Activated T-cell treated with anti-CD3 and anti-CD28 coated beads for 1 hour (primary cell): ENCODE data around the gene USP7.

Experiments
- DNase-seq: peaks from one replicate; pipeline ENCODE4 v3.0.0-alpha.2; 2020; ENCODE audit warnings: low read depth

Gene USP7

DNA sequence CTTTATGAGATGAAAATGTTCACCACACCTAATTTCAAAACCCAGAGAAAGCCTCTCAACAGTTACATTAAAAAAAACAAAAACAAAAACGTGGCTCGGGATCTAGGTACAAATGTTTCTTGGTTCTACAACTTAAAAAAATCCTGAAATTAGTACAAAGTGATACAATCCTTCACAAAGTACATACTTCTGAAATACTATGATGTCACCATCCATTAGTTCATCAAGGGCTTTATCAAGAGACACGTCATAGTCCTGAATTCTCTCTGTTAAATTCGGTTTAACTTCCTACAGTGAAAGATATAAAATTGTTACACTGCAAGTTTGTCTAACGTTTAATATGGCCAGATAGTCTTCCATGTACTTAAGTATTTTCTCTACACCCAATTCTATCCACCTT lies 63.4 kb downstream of the USP7 start:
- no peak for DNase-seq

DNA sequence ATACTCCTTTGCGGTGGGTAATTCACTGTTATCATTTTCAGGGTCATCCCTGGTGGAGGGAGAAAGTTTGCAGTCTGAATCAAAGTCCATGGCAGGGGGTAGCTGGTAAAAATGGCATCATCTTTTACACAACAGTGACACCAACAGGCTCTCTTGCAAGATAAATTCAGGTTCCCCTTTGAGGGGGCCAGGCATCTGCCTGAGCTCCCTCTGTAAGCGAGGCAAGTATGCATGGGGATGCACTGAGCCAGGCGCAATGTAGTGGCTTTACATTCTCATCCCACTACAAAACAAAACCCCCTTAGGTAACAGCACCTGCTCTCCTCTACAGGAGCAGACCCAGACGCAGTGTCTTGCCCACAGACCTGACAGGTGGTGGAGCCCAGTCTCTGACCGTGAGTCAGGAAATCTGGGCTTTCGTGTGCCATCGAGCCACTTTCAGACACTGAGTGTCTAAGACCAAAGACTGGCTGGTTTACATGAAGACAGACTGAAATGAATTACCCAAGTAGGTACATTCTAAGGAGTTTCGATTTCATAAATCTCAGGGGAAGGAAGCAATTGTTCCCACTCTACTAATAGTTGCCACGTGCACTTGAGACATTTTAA lies 63.9 kb downstream of the USP7 start:
- no peak for DNase-seq

DNA sequence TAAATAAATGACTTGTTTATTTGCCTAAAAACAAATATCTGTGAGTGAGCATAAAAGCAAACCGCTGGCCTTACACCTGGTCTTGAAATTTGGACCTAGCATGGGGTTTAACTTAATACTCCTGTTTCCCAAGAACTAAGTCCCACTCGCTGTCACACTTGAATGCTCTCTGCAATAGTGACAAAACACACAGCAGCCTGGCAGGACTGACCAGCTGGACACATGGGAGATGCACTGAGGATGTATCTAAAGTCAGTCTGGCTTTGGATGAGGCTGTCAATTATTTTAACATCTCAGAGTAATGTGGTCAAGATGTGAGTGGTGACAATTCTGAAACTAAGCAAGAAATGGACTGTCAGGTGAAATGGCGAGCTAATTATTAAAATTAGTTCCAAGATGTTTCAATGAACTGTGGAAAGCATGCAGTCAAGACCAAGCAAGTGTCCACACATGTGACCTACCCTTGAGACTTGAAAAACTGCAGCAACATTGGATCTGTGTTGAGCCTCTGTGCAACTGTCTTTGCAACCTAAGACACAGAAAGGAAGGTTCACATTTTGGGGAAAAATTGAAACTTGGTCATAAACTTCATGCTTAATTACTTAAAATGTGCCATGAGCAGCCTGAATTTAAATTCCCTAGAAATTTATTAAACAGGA lies 64.9 kb downstream of the USP7 start:
- DNase-seq, result no peak

DNA sequence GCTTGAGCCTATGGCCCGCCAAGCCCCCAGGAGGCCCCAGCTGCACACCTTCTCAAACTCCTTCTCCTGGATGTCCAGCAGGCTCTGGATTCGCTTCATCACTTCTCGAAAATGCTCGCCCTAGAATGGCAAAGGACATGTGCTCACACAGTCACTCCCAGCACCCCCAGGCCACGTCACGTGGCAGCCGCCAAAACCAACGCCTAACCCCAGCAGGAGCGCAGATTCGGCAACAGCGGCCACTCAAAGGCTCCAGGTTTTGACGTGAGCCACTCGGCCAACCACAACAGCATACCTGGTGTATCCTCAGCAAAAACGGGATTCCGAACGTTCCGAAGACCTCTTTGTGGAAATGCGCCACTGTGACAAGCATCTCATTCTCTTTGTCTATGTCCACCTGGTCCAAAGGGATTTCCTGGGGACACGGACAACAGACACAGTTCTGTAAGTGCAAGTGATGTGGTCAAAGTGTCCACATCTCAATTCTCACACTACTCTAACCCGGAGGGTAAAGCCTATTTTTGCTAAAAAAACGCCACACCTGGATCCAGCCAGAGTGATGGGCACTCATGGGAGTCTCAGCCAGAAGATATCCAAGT lies 68.9 kb downstream of the USP7 start:
- no peak for DNase-seq

DNA sequence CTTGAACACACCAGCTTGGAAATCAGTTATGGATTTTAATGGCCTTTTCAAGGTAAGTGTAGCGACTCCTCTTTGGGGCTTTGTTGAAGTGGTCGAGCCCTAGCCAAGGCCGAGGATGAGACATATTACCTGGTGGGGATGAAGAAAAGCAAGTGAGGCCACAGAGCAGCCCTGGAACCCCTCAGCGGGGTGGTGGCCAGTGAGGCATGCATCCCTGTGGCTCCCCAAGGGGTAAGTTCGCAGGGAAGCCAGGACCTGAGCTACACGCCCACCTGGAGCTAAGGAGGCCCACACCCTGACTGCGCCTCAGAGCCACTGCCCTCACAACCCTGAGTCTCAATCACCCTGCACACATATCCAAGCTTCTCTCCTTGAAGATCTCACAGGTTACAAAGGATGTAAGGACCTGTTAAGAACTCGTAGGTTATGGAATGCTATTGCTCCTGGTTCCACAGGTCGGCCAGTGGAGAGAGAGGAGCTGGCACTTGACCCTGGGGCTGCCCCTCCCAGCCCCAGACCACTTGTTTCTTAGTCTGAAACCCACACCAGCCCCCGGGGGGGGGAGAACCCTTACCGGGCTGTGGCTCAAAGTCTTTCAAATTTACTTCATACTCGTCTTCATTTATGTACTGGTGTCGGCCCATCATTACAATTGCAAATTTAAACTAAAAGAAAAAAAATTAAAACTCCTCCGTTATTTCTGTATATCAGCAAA lies 69.6 kb downstream of the USP7 start:
- no peak for DNase-seq

DNA sequence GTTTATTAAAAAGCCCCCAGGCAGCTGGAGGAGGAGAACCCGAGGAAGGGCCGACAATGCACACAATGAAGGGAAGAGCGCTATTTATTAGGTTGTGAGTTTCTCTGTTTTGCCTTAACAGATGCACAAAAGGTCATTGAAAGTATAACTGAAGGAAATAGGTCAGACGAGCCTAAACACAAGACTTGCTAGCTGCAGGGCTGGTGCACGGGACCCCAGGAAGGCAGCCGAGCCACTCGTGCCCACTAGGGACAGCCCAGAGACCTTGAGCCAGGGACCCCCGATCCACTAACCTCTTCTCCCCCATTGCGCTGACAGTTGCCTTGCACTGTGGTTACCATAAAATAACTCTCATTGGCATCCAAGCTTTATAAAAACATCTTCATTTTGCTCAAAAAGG lies 70.3 kb downstream of the USP7 start:
- no peak for DNase-seq

DNA sequence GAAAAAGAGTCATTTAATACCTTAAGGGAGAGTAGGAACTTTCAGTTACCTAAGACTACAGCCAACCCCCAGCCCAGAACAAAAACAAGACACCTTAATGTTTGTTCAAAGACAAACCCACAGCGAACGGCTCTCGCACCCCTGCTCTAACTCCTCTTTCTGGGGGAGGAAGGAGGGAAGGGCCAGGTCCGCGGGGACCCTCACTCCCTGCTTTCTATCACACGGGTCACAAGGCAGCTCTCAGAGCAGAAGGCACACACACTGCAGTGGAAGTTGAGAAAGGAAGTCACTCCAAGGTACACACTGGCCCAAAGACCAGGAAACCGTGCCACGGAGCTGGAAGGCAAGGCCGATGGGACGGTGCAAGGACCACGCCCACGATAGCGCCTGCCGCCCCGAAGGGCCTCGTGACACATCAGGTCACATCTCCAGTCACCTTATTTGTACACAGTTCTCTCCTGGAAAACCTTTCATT lies 71.6 kb downstream of the USP7 start:
- DNase-seq, result no peak

DNA sequence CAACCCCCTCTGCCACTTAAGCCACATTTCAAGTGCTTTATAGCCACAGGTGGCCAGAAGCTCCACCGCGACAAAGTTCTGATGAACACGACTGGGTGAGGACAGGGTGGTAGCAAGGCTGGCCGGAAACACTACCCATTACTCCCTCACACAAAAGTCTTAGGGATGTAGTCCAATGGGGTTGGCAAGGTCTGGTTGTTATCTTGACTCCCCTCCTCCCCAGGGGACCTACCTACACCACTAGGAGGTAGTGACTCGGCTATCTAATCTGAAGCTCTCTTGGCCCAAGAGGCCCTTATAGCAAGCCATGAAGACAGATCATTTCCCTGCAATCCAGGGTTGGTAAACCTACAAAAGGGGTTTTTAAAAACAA lies 73.2 kb downstream of the USP7 start:
- no peak for DNase-seq

DNA sequence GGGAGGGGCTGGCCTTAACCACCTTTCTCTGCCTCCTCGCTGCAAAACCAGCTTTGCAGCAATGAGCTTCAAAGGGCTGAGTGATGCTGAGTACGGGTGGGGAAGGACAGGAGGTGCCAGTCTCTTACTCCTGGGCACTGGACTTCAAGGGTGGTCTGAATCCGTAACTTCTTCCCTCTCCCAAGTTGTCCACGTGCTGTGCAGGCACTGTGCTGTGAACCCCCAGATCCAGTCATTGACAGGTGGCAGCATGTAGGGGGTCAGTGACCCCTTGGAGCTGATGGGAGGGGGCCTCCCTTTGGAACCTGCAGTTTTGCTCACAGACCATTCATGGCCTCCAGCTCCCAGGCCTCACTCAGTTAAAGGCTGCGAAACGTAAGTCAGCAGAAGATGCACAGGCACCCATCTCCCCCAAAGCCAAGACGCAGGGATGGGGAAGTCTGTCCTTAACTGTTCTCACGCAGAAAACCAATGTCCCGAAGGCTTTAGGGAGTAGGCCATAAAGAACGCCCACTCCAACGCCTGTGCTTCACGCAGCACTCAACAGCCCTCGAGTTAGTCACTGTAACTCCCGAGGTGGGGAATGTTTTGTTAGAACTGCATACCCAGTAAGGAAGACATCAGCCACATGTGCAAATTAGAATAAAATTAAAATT lies 73.7 kb downstream of the USP7 start:
- no peak for DNase-seq

DNA sequence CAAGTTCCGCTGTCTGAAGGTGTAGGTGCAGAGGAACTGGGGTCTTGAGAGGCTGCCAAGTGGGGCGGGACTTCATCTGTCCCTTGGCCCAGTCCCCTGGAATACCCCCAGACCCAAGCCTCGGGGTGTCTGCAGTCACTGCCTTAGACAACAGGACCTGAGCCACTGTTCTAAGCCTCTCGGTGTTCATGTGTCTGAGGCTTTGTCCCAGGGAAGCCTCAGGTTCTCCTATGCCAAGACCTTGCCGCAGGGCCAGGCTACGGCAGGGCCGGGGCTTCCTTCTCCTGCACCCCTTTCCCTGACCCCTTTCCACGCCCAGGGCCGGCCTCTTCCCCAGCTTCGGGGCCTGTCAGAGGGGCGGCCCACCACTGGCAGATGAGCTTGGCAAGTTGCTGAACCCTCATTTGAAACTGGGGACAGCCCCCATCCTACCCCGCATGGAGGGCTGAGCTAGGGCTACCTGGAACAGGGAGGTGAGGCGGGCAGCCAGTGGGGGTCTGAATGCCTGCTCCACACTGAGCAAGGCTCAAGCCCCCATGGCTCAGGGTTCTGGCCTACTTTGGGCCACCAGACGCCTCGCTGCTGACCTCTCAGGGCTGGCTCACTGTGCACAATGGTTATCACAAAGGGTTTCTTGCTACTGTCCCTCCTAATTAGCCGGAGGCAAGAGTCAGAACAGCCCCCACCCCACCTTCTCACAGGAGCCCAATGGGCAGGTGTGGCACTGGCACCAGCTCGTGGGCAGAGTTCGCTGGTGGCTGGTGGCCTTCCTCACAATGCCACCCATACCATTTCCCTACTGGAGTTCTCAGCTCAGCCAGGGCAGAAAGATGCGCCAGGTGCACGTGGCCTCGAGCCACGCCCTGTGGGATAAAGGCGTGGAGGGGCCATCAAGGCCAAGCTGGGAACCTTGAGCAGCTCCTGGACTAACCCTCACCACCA lies 74.5 kb downstream of the USP7 start:
- DNase-seq, result no peak

DNA sequence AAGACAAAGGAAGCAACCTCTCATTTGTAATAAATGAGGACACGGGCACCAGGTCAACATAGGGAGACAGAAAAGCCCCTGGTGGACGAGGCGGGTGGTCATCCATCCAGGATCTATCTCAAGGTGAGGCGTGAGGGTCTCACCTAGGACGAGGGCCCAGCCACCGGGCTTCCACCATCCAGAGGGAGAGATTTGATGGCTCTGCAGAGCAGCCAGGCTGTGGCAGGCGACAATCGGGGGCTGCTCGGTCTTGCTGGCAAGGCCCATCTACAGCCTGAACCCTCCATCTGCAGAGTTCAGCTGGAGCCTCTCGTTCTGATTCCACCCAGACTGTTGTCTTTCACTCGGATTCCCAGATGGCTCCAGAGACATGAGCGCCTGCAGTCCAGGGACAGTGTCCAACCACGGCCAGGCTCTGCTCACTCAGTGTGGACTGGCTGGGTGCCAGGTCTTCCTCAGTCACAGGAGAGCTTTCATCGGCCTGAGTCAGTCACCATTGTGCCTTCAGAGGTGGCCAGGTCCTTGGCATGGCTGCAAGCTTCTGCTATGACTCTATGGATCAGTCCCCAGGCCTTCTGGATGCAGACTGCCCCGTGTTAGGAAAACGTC lies 75.7 kb downstream of the USP7 start:
- DNase-seq, result no peak

DNA sequence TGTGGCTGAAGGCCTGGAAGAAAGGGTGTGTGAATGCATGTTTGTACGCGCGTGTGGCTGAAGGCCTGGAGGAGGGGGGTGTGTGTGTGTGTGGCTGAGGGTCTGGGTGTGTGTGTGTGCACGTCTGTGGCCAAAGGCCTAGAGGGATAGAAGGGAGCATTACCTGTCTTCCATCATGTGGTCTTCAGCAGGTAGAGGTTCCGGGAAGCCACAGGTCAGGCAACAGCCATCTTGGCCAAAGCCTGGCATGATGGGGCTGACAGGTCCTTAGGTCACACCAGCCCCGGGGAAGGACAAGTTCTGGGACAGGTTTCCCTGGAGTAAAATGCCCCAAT lies 76.3 kb downstream of the USP7 start:
- no peak for DNase-seq

DNA sequence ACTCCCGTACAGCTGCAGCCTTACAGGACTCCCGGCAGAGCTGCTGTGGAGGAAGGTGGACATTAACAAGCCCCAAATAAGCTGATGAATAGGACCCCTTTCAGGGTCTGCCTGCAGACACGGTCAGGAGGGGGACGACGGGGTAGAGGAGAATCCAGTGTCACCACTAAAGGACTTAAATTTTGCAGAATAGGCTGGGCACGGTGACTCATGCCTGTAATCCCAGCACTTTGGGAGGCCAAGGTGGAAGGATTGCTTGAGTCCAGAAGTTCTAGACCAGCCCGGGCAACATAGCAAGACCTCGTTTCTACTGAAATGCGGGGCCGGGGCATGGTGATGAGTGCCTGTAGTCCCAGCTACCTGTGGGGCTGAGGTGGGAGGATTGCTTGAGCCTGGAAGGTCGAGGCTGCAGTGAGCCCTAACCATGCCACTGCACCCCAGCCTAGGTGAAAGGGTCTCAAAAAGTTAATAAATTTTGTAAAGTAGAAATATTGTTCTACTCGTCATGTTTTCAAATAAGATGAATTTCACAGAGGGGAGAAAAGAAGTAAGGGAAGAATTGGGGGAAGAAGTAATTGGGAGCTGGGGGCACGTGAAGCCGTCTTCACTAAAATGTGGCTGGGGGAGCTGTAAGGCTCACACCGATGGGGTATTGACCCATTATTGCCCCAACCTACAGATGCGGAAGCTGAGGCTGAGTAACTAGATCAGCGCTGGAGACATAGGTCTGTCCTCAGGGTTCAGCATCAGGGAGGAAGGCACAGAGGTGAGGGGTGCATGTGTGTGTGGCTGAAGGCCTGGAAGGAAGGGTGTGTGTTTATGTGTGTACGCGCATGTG lies 76.9 kb downstream of the USP7 start:
- DNase-seq, result no peak

DNA sequence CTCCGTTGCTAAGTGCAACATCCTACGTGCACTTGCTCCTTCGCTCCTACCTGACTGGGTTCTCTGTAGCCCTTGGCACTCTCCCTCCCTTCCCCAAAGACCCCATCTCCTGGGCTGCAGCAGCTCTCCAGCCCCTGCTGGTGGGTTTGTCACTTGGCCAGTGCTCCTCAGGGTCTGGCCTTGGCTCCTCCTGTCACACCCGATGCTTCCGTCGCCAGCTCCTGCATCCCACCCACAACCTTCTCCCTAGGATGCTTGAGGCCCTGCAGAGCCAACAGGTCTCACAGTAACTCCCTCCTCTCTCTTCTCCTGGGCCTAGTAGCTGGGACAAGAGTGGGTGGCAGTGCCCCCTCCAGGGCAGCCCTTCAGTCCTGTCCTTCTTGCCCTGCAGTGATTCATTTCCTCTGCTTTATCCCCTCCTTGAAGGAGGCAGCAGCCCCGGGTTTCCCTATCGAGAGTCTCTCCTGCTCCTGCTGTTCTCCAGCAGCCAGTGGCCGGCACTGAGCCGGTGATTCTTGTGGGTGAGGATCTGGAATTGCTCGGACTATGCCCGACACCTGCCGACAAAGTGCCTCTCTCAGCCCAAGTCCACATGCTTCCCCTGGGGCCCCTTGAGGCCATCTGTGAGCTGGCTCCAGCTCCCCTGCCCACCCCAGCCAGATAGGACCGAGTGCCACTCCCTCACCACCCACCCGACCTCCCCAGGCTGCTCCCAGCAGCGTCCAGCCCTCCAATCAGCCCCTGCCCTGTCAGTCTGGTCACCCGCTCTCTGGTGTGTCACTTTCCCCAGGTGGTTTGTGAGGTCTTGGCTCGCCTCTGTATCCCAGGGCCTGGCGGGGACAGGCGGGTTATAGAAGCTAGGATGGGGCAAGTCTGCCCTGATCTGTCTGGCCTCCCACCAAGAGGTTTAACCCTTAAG lies 77.8 kb downstream of the USP7 start:
- DNase-seq, result no peak

DNA sequence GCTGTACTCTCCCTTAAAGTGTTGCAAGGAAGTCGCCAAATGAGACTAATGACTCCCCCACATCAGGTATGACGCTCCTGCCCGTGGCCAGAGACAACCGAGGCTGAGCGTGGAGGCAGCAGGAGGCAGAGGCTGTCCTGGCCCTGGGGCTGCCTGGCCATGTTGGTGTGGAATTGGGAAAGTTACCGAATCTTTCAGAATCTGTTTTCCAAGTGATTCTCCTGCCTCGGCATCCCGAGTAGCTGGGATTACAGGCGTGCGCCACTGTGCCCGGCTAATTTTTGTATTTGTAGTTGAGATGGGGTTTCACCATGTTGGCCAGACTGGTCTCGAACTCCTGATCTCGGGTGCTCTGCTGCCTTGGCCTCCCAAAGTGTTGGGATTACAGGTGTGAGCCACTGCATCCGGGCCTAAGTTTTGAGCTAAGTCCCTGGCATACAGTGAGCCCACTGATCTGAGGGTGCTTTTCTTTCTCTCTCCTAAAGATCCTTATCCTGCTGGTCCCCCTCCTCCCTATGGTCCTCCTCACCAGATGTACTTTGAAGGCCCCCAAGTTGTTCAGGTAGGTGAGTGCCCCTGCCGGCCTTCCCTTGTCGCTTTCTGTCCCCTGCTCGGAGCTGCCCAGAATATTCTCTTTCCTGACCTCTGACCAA lies 80.9 kb downstream of the USP7 start:
- no peak for DNase-seq

DNA sequence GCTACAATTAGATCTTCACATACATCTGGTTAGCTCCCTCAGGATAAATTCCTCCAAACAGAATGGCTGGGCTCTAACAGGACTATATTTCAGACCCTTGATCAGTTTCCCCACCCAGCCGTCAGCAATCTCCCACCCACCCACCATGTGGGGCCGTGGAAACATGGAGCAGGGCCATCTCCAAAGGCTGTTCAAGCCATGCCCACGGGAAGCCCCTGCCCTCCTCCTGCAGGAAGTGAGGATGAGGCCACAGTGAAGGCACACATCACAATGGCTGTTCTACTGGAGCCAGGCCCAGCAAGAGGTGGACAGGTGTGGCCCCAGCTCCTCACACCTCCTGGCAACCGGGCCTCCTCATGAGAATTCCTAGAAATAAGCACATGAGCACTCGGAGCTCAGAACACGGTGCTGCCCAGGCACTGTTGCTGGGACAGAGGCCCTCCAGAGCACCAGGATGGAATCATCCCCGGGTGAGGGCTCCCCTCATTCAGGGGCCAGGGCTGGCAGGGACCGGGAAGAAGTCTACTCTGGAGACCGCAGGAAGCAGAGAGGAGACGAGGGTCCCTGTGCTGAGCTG lies 81.6 kb downstream of the USP7 start, which contains the start of gene LITAFD:
Gene LITAFD, plus strand, starts transcription at position 311 of the 577 bp plus-strand sequence. CDS start 2,005 bp downstream, outside the sequence.
- no peak for DNase-seq

DNA sequence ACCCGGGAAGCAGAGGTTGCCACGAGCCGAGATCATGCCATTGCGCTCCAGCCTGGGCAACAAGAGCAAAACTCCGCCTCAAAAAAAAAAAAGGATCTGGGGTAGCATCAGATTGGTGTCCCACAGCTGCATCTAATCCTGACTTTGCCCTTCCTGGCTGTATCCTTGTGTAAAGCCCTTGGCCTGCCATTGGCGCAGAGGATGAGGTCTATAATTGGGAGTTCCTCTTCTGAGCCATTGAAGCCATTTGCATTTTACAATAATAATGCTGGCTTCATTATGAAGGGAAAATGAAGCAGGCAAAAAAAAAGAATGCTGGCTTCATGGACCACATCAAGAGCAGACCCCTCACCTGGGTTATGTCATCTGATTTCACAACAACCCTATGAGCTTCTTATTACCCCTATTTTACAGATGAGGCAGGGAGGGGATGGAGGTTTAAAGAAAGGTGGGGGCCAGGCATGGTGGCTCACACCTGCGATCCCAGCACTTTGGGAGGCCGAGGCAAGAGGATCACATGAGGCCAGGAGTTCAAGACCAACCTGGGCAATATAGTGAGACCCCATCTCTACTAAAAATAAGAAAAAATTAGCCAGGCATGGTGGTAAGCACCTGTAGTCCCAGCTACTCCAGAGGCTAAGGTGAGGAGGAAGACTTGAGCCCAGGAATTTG lies 82.7 kb downstream of the USP7 start:
- DNase-seq, result no peak

DNA sequence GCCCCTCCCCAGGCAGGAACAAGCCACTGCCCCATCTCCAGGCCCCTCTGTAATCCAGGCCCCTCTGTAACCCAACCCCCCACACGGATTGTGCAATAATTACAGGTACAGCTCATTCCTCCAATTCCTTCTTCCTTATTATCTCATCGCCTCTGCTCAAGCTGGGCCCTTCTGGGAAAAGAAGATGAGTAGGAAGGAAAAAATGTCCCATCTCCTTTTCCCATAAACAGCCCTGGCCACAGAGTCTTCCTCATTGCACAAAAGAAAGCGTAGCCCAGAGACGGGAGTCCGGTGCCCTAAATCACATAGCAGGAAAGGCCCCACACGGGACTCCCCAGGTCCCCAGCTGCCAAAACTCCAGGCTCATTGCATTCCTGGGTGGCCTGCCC lies 85.2 kb downstream of the USP7 start:
- DNase-seq, result no peak
